ENCODE measurements around the gene BLOC1S3. TPM values are rescaled to one million over a fixed set of nuclear protein-coding genes. Genes with fewer than 3 reads are reported as not detected.

Gene BLOC1S3
- total RNA-seq, 1 donor from 2014 or later: 12.5 TPM

- intact Hi-C loops (cut with DNase I): no loop called here
- Histone ChIP-seq H3K4me3 (no peak overlapping the region), H3K4me1 (peaks cover 4% of the 10 kb centered on the region), H3K27ac (no peak overlapping the region), H3K36me3 (no peaks in the 10 kb centered on the region), H3K27me3 (no peaks in the 10 kb centered on the region), H3K9me3 (no peaks in the 10 kb centered on the region)
- no peak for DNase-seq (ENCODE audit: extremely low spot score in 2 of 2)
- no peak for TF ChIP-seq POLR2A (IDR thresholded peaks at IDR 0.05)
- no peak for TF ChIP-seq POLR2AphosphoS5 (IDR thresholded peaks at IDR 0.05; ENCODE audit: insufficient read depth in 1 of 2, low read depth in 1 of 2)
- TF ChIP-seq CTCF (IDR thresholded peaks at IDR 0.05): no peak
These were observed 22.0 kb downstream of the BLOC1S3 start for GRCh38 chr19:45200568-45200967.

- intact Hi-C loops (cut with DNase I): no loop called here
- Histone ChIP-seq H3K9me3 (no peaks in the 10 kb centered on the region), H3K27ac (no peak overlapping the region), H3K27me3 (no peaks in the 10 kb centered on the region), H3K4me3 (no peak overlapping the region), H3K36me3 (no peaks in the 10 kb centered on the region), H3K4me1 (peaks cover 4% of the 10 kb centered on the region)
- TF ChIP-seq POLR2A (IDR thresholded peaks at IDR 0.05) (no peak), POLR2AphosphoS5 (IDR thresholded peaks at IDR 0.05; ENCODE audit: insufficient read depth in 1 of 2, low read depth in 1 of 2) (no peak), CTCF (IDR thresholded peaks at IDR 0.05) (no peak)
- no peak for DNase-seq (ENCODE audit: extremely low spot score in 2 of 2)
These were observed 24.1 kb downstream of the BLOC1S3 start for GRCh38 chr19:45202637-45203036.

GRCh38 chr19:45205810-45206209, 27.2 kb downstream of the BLOC1S3 start:
- TF ChIP-seq POLR2AphosphoS5 (IDR thresholded peaks at IDR 0.05; ENCODE audit: insufficient read depth in 1 of 2, low read depth in 1 of 2) (no peak), POLR2A (IDR thresholded peaks at IDR 0.05) (no peak), CTCF (IDR thresholded peaks at IDR 0.05) (no peak)
- Histone ChIP-seq H3K4me1 (peaks cover 4% of the 10 kb centered on the region), H3K9me3 (no peaks in the 10 kb centered on the region), H3K36me3 (no peaks in the 10 kb centered on the region), H3K4me3 (no peak overlapping the region), H3K27me3 (no peaks in the 10 kb centered on the region), H3K27ac (no peak overlapping the region)
- no peak for DNase-seq (ENCODE audit: extremely low spot score in 2 of 2)
- intact Hi-C loops (cut with DNase I): no loop called here

- TF ChIP-seq CTCF (IDR thresholded peaks at IDR 0.05) (no peak), POLR2AphosphoS5 (IDR thresholded peaks at IDR 0.05; ENCODE audit: insufficient read depth in 1 of 2, low read depth in 1 of 2) (no peak), POLR2A (IDR thresholded peaks at IDR 0.05) (no peak)
- DNase-seq (ENCODE audit: extremely low spot score in 2 of 2): no peak
- intact Hi-C loops (cut with DNase I): no loop called here
- Histone ChIP-seq H3K36me3 (no peaks in the 10 kb centered on the region), H3K27ac (no peak overlapping the region), H3K4me3 (no peak overlapping the region), H3K4me1 (peaks cover 4% of the 10 kb centered on the region), H3K27me3 (no peaks in the 10 kb centered on the region), H3K9me3 (no peaks in the 10 kb centered on the region)
These were observed 27.7 kb downstream of the BLOC1S3 start for GRCh38 chr19:45206328-45206727.

GRCh38 chr19:45211751-45212381, 33.3 kb downstream of the BLOC1S3 start:
- H3K27me3 ChIP-seq: no peaks in the 10 kb centered on the region
- no peak overlapping the region for H3K27ac ChIP-seq
- TF ChIP-seq CTCF (IDR thresholded peaks at IDR 0.05): no peak
- TF ChIP-seq POLR2AphosphoS5 (IDR thresholded peaks at IDR 0.05; ENCODE audit: insufficient read depth in 1 of 2, low read depth in 1 of 2): peak in 1 of 2 donors; percentile 46
- TF ChIP-seq POLR2A (IDR thresholded peaks at IDR 0.05): no peak

More at GRCh38 chr19:45211751-45212381, 33.3 kb downstream of the BLOC1S3 start:
- H3K9me3 ChIP-seq: no peaks in the 10 kb centered on the region
- no peak overlapping the region for H3K4me3 ChIP-seq
- intact Hi-C loops (cut with DNase I): no loop called here
- H3K4me1 ChIP-seq: peaks cover 21% of the 10 kb centered on the region
- no peak for DNase-seq (ENCODE audit: extremely low spot score in 2 of 2)
- H3K36me3 ChIP-seq: no peaks in the 10 kb centered on the region
